ENCODE results near the gene HOXD1.

DNA sequence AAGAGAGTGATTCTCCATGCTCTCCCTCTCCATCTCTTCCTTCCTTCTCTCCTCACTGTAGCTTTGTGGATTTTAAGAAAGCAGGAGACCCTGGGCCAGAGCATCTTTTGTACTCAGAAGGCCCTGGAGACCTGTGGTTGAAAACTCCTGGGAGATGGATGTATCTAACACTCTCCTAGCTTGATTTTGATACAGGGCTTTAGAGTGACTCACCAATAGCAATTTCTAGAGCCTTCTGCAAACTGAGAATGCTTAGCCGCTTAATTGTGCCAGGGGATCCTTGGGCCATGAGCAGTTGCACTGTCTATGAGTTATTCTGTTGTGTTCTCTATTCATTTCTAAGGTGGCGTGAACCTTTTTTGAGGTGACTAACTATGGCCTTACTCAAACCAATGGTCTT, 17.7 kb downstream of the HOXD1 start:
- TF ChIP-seq POLR2AphosphoS5 (IDR thresholded peaks at IDR 0.05) = no peak
- no peak for TF ChIP-seq POLR2A (IDR thresholded peaks at IDR 0.05)

Data from upper lobe of left lung (tissue), 4 donors.